SIG-M5 treated with dmso at 0.1 percent for 504 hours (cell line): ENCODE measurements around the gene ST6GALNAC4.

ENCODE experiments used
- DNase-seq: peaks from one replicate; lab custom pipeline; 2025; ENCODE audit not compliant: unreplicated experiment; lab: John Stamatoyannopoulos, UW

ST6GALNAC4 gene

GRCh38 chr9:127915801-127916719, 781 bp downstream of the ST6GALNAC4 start:
- no peak for DNase-seq

DNA sequence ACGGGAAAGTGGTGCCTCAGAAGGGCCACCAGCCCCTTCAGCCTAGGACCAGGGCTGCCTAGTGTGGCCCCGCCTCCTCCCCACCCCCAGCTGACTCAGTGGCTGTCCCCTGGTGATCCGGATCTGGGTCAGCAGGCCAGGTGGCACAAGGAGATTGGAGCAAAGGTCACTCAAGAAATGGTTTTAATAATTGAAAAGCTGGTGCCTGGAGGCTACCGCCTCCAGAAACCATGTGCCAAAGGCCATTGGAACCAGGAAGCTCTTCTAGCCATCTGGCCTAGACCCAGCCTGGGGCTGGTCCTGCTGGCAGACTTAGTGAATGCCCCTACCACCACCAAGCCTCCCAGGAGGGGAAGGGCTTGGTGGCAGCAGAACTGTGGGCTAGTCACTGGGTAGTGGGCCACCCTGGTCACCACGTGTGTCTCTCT, 1.5 kb downstream of the ST6GALNAC4 start:
- DNase-seq, result no peak

DNA sequence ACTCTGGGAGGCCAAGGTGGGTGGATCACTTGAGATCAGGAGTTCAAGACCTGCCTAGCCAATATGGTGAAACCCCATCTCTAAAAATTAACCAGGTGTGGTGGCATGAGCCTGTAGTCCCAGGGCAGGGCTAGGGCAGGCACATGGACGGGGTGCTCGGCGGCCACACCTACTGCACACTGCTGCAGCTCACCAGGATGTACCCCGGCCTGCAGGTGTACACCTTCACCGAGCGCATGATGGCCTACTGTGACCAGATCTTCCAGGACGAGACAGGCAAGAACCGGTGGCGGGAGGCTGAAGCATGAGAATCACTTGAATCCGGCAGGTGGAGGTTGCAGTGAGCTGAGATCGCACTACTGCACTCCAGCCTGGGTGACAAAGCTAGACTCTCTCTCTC, 3.2 kb downstream of the ST6GALNAC4 start:
- no peak for DNase-seq

- no peak for DNase-seq
Measured at GRCh38 chr9:127912882-127913281, 4.0 kb downstream of the ST6GALNAC4 start.

DNA sequence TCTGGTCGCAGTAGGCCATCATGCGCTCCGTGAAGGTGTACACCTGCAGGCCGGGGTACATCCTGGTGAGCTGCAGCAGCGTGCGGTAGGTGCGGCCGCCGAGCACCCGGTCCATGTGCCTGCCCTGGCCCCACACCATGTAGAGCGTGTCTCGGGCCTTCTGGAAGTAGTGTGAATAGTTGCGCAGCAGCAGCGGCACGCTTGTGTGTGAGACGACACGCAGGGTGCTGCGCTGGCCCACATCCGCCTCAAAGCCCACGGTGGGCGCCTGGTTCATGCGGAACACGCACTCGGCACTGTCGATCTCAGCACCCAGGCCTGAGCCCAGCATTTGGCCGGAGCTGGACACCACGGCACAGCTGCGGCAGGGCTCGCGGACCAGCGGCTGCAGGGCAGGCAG, 4.5 kb downstream of the ST6GALNAC4 start:
- DNase-seq, result no peak

GRCh38 chr9:127910613-127911205, 6.1 kb downstream of the ST6GALNAC4 start:
- DNase-seq, result no peak

DNA sequence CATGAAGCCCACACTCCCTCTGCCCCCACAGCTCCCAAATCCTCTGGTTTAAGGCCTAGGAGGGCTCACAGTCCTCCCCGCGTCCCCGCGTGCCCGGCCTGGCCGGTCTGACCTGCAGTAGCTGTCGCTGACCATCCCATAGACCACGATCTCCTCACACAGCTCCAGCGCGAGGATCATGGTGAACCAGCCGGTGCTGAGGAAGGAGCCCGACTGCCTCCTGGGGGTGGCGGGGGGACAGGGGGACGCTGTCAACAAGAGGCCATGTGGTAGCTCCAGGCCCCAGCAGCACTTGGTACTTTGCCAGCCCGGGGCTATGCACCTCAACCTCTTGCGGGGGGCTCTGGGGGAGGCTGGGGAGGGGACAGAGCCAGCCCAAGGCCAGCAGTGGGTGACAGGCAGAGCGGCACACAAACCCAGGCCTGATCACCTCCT, 7.0 kb downstream of the ST6GALNAC4 start:
- DNase-seq, result no peak

DNA sequence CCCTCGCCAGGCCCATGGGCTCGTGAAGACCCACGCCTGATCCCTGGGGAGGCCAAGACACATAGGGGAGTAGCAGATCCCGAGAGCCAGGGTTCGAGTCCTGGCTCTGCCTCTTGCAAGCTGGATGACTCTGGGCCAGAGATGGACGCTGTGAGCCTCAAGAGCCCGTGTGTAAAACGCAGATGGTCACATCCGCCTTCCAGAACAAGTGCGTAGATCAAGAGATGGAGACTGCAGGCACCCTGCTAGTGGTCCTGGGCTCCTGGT, 8.2 kb downstream of the ST6GALNAC4 start:
- DNase-seq, result no peak

DNA sequence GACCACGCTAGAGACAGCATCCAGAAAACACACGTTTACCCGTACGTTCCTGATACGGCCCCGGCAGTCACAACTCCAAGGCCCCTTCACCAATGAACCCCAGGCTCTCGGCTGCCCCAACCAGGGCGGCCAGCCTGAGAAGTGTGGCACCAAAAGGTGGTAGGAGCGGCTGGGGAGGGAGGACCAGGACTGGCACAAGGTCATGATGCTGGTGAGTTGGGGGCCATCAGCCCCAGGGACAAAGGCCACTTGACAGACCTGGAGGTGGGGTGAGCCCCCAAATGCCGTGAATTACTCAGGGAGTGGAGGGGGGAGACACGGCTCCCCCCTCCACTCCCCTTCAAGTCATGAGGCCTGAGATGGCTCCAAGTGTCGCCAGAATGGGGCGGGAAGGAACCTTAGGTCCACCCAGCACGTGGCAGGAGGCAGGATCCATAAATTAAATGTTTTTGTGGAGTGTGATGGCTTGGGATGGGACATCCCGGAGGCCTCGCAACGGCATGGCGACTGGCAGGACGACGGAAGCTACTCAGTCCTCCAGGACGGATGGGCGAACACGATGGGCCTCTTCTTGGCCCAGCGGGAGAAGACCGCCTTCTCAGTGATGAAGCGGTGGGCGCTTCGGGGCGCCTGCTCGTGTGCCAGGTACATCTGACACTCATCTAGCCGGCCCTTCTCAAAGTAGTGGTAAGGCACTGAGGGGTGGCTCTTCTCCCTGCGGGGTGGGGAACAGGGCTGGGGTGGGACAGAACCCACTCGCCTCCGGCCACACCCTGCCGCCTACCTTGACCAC, 8.8 kb downstream of the ST6GALNAC4 start:
- DNase-seq, result no peak

GRCh38 chr9:127905788-127906191, 11.1 kb downstream of the ST6GALNAC4 start:
- no peak for DNase-seq

- DNase-seq, result no peak
Measured at GRCh38 chr9:127905004-127905728, 11.7 kb downstream of the ST6GALNAC4 start.

DNA sequence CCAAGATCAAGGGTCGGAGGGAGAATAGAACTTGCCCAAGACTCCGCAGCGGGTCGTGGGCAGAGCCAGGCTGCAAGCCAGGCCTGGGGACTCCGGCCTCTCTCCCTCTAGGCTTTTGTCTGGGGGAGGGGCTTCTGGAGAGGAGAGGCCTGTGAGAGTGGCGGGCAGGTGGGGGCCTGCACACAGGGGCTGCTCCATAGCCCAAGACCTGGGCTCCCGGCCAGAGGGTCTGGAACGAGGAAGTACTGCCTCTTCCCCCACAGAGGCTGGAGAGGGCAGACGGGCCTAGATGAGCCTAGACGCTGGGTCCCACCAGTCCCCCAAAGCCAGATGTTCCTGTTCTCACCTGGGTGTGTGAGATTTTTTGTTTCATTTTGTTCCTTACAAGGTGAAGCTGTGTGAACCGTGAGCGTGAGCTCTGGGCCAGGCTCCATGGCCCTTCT, 12.3 kb downstream of the ST6GALNAC4 start:
- no peak for DNase-seq

DNA sequence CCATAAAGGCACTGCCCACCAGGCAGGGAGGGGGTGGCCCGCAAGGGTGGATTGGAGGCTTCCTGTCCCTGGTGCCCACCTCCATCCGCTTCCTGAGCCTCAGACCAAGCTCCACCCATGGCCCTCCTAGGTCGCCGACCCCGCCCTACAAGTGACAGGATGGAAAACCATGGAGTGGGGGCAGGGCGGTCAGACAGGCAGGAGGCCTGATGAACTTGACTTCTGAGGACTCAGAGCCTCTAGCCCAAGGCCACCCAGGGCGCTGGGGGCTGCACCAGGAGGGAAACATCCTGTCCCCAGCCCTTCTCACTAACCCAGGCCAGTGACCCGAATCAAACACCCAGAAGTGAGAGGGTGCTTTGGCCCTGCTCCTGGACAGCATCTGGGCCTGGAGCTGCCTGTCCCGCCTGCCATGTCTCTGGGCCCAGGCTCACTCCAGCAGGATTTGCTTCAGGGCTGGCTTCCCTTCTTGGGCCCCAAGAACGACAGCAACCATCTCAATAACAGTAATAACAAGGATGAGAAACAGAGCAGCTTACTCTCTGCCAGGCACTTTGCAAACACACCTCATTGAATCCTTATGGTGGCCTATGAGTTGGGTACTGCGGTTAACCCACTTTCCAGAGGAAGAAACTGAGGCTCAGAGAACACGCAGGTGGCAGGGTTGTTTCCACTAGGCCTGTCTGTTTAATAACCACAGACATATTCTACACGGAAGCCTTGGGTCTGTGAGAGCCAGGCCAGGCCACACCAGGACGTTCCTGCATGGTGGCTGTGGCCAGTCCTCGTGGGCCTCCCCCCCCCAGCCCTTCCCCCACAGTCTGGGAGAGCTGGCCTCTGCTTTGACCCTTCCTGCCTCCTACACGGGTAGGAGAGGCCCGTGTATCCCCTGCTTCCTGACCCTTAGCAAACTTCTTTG, 13.0 kb downstream of the ST6GALNAC4 start:
- DNase-seq, result no peak

GRCh38 chr9:127899128-127899943, 17.5 kb downstream of the ST6GALNAC4 start, which contains the start of gene ST6GALNAC6:
ST6GALNAC6 (minus strand) TSS chr9:127899603; CDS start chr9:127897981, 1,622 bp downstream.
- peak; percentile 44 for DNase-seq

- no peak for DNase-seq
Measured at GRCh38 chr9:127898433-127899127, 18.3 kb downstream of the ST6GALNAC4 start.

GRCh38 chr9:127897193-127897692, 19.6 kb downstream of the ST6GALNAC4 start:
- DNase-seq, result peak; percentile 39

GRCh38 chr9:127896395-127897192, 20.2 kb downstream of the ST6GALNAC4 start:
- DNase-seq, result no peak
